IMR-90 (cell line): ENCODE data around the gene PAX5.
"Not testable (repeated sequence)": the region's sequence is repeated elsewhere in the genome, so short reads cannot be mapped to it uniquely, and the experiment has no call there.

Experiments used
- BHLHE40 ChIP-seq: fragments of 150-350 bp; IDR thresholded peaks from 2 replicates; pipeline ENCODE4 v1.6.1; 2016; ENCODE audit warnings: mild to moderate bottlenecking, low read depth, low read length
- CEBPB ChIP-seq: IDR thresholded peaks from 2 replicates; pipeline ENCODE4 v1.6.1; 2012; ENCODE audit warnings: low read depth, low read length, improper control_type of control experiment
- FOS ChIP-seq: fragments of 150-350 bp; IDR thresholded peaks from 2 replicates; pipeline ENCODE4 v1.6.1; 2016; ENCODE audit warnings: low read depth, low read length
- MAFK ChIP-seq: IDR thresholded peaks from 2 replicates; pipeline ENCODE4 v1.6.1; 2012; ENCODE audit warnings: low read depth, low read length, improper control_type of control experiment
- MAZ ChIP-seq: IDR thresholded peaks from 2 replicates; pipeline ENCODE4 v1.6.1; 2012; ENCODE audit warnings: low read depth, mild to moderate bottlenecking, low read length, improper control_type of control experiment, moderate library complexity, borderline replicate concordance
- MXI1 ChIP-seq: IDR thresholded peaks from 2 replicates; pipeline ENCODE4 v1.6.1; 2012; ENCODE audit warnings: low read depth, mild to moderate bottlenecking, low read length, moderate library complexity, borderline replicate concordance
- POLR2A ChIP-seq: IDR thresholded peaks from 2 replicates; pipeline ENCODE4 v1.6.1; 2012; ENCODE audit warnings: mild to moderate bottlenecking, low read depth, low read length
- RAD21 ChIP-seq: IDR thresholded peaks from 2 replicates; pipeline ENCODE4 v1.6.1; 2012; ENCODE audit warnings: low read length, improper control_type of control experiment
- RCOR1 ChIP-seq: IDR thresholded peaks from 2 replicates; pipeline ENCODE4 v1.6.1; 2012; ENCODE audit warnings: mild to moderate bottlenecking, low read length, improper control_type of control experiment; ENCODE audit not compliant: insufficient replicate concordance
- RFX5 ChIP-seq: IDR thresholded peaks from 2 replicates; pipeline ENCODE4 v1.8.0; 2012; ENCODE audit warnings: low read depth, mild to moderate bottlenecking, low read length, moderate library complexity
- SMC3 ChIP-seq: fragments of 150-350 bp; IDR thresholded peaks from 2 replicates; pipeline ENCODE4 v1.6.1; 2016; ENCODE audit warnings: low read depth, mild to moderate bottlenecking, antibody characterized with exemption, low read length, moderate library complexity
- TF ChIP-seq, protein P1 (sequence below): conservative IDR thresholded peaks from 2 replicates; pipeline ENCODE4 v1.5.1; 2012; ENCODE audit warnings: mild to moderate bottlenecking, low read depth, low read length, improper control_type of control experiment
- TF ChIP-seq, protein P2 (sequence below): fragments of 150-350 bp; IDR thresholded peaks from 2 replicates; pipeline ENCODE4 v1.6.1; 2017; ENCODE audit warnings: mild to moderate bottlenecking, antibody characterized with exemption, low read length, low read depth
- TF ChIP-seq, protein P3 (sequence below): fragments of 150-350 bp; IDR thresholded peaks from 2 replicates; pipeline ENCODE4 v1.6.1; 2016; ENCODE audit warnings: low read depth, mild to moderate bottlenecking, low read length, moderate library complexity, borderline replicate concordance

DNA sequence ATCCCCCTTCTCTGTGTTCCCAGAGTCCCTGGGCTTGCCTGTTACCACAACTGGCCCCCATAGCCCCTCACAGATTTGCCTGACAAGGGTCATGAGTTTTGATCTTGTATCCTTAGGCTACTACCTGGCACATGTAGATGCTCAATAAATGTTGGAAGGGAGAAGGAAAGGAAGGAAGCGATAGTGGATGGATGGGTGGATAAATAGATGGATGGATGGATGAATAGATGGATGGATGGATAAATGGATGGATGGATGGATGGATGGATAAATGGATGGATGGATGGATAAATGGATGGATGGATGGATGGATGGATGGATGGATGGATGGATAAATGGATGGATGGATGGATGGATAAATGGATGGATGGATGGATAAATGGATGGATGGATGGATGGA lies 164.5 kb downstream of the PAX5 start:
- TF ChIP-seq, protein P1, sequence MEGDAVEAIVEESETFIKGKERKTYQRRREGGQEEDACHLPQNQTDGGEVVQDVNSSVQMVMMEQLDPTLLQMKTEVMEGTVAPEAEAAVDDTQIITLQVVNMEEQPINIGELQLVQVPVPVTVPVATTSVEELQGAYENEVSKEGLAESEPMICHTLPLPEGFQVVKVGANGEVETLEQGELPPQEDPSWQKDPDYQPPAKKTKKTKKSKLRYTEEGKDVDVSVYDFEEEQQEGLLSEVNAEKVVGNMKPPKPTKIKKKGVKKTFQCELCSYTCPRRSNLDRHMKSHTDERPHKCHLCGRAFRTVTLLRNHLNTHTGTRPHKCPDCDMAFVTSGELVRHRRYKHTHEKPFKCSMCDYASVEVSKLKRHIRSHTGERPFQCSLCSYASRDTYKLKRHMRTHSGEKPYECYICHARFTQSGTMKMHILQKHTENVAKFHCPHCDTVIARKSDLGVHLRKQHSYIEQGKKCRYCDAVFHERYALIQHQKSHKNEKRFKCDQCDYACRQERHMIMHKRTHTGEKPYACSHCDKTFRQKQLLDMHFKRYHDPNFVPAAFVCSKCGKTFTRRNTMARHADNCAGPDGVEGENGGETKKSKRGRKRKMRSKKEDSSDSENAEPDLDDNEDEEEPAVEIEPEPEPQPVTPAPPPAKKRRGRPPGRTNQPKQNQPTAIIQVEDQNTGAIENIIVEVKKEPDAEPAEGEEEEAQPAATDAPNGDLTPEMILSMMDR = not testable (repeated sequence)
- not testable (repeated sequence) for TF ChIP-seq MAZ, CEBPB, POLR2A, RAD21, BHLHE40, SMC3, MAFK, RFX5, FOS, MXI1, RCOR1
- TF ChIP-seq, protein P2, sequence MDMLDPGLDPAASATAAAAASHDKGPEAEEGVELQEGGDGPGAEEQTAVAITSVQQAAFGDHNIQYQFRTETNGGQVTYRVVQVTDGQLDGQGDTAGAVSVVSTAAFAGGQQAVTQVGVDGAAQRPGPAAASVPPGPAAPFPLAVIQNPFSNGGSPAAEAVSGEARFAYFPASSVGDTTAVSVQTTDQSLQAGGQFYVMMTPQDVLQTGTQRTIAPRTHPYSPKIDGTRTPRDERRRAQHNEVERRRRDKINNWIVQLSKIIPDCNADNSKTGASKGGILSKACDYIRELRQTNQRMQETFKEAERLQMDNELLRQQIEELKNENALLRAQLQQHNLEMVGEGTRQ = not testable (repeated sequence)
- TF ChIP-seq, protein P3, sequence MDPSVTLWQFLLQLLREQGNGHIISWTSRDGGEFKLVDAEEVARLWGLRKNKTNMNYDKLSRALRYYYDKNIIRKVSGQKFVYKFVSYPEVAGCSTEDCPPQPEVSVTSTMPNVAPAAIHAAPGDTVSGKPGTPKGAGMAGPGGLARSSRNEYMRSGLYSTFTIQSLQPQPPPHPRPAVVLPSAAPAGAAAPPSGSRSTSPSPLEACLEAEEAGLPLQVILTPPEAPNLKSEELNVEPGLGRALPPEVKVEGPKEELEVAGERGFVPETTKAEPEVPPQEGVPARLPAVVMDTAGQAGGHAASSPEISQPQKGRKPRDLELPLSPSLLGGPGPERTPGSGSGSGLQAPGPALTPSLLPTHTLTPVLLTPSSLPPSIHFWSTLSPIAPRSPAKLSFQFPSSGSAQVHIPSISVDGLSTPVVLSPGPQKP = not testable (repeated sequence)
